Measurements from ENCODE around the gene FOXC1.
A peak's percentile ranks its signal among the peaks of the same experiment; 100 is the strongest.

FOXC1 gene

GRCh38 chr6:1593958-1594314 is 15.8 kb upstream of the FOXC1 start:
- TF ChIP-seq MAX (IDR thresholded peaks at IDR 0.05; ENCODE audit: low read depth, low read length) (no peak), CTCF (IDR thresholded peaks at IDR 0.05; ENCODE audit: low read depth, low read length) (no peak), MYC (IDR thresholded peaks at IDR 0.05; ENCODE audit: low read depth, low read length) (no peak), POLR2A (IDR thresholded peaks at IDR 0.05; ENCODE audit: extremely low read depth, insufficient read length) (no peak)
- DNase-seq (ENCODE audit: low read depth): no peak
- no peak overlapping the region for H3K4me3 ChIP-seq (ENCODE audit: low read depth, low read length)

GRCh38 chr6:1594445-1595200 is 15.1 kb upstream of the FOXC1 start:
- no peak for TF ChIP-seq MYC (IDR thresholded peaks at IDR 0.05; ENCODE audit: low read depth, low read length)
- no peak for TF ChIP-seq POLR2A (IDR thresholded peaks at IDR 0.05; ENCODE audit: extremely low read depth, insufficient read length)
- TF ChIP-seq CTCF (IDR thresholded peaks at IDR 0.05; ENCODE audit: low read depth, low read length): no peak
- TF ChIP-seq MAX (IDR thresholded peaks at IDR 0.05; ENCODE audit: low read depth, low read length): no peak
- no peak for DNase-seq (ENCODE audit: low read depth)
- no peak overlapping the region for H3K4me3 ChIP-seq (ENCODE audit: low read depth, low read length)

- no peak for TF ChIP-seq MYC (IDR thresholded peaks at IDR 0.05; ENCODE audit: low read depth, low read length)
- TF ChIP-seq MAX (IDR thresholded peaks at IDR 0.05; ENCODE audit: low read depth, low read length): no peak
- TF ChIP-seq CTCF (IDR thresholded peaks at IDR 0.05; ENCODE audit: low read depth, low read length): no peak
- TF ChIP-seq POLR2A (IDR thresholded peaks at IDR 0.05; ENCODE audit: extremely low read depth, insufficient read length): no peak
- DNase-seq (ENCODE audit: low read depth): no peak
- H3K4me3 ChIP-seq (ENCODE audit: low read depth, low read length): no peak overlapping the region
These were observed 14.2 kb upstream of the FOXC1 start for GRCh38 chr6:1595271-1596087.

GRCh38 chr6:1596088-1596852 is 13.4 kb upstream of the FOXC1 start:
- no peak overlapping the region for H3K4me3 ChIP-seq (ENCODE audit: low read depth, low read length)
- TF ChIP-seq MYC (IDR thresholded peaks at IDR 0.05; ENCODE audit: low read depth, low read length): peak; percentile 48
- TF ChIP-seq MAX (IDR thresholded peaks at IDR 0.05; ENCODE audit: low read depth, low read length): peak; percentile 32; the same call in 1 of the 2 replicates
- TF ChIP-seq CTCF (IDR thresholded peaks at IDR 0.05; ENCODE audit: low read depth, low read length): peak; percentile 87
- no peak for TF ChIP-seq POLR2A (IDR thresholded peaks at IDR 0.05; ENCODE audit: extremely low read depth, insufficient read length)
- peak; percentile 77 for DNase-seq (ENCODE audit: low read depth)

- DNase-seq (ENCODE audit: low read depth): no peak
- TF ChIP-seq CTCF (IDR thresholded peaks at IDR 0.05; ENCODE audit: low read depth, low read length) (no peak), MYC (IDR thresholded peaks at IDR 0.05; ENCODE audit: low read depth, low read length) (no peak), MAX (IDR thresholded peaks at IDR 0.05; ENCODE audit: low read depth, low read length) (no peak), POLR2A (IDR thresholded peaks at IDR 0.05; ENCODE audit: extremely low read depth, insufficient read length) (no peak)
- H3K4me3 ChIP-seq (ENCODE audit: low read depth, low read length): no peak overlapping the region
These were observed 12.5 kb upstream of the FOXC1 start for GRCh38 chr6:1597121-1597744.

Data from NB4 (cell line).